ENCODE data around the gene RASA2. TPM values are rescaled to one million over a fixed set of nuclear protein-coding genes. Genes with fewer than 3 reads are reported as not detected.

The RASA2 gene
- total and polyA plus RNA-seq, 2 of the 8 experiments (the other 6 are each of a cell fraction or from before 2014, with no cell fraction given), result 3.5 to 15.9 TPM

DNA sequence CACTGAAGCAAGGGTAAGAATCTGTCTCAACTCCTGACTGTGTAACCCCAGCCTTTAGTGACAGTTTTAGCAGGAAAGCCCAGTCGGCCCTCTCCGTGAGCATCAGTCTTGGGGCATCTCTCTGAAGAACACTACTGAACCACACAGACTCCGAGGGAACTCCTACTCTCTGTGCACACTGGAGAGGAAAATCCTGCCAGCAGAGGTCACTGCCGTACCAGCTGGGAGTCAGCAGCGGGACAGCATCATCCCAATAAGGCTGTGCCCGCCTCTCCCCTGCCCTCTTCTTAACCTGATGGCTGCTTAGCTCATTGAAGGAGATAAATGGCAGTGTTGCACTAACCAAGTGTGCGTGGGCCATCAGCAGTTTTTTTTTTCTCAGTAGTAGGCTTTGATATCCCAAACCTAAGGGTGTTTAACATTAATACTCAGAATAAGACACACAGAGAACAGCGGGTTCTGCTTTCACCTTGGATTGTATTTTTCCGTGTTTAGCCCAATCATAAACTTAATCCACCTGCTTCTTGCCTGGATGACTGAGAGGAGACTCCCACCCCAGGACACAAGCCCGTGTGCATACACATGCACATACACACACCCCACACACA lies 26.6 kb upstream of the RASA2 start:
- Histone ChIP-seq H3K9ac (replicated peaks in 1 of 4; ENCODE audit: extremely low read depth in 1 of 4, low read depth in 3 of 4, low read length in 3 of 4) (no peak overlapping the region), H2BK120ac (replicated peaks; ENCODE audit: low read depth, low read length) (no peak overlapping the region), H3K23ac (ENCODE audit: insufficient read length) (no peak overlapping the region), H2BK5ac (ENCODE audit: low read depth, low read length) (no peak overlapping the region), H3K14ac (ENCODE audit: insufficient read length) (no peak overlapping the region), H3K27me3 (replicated peaks in 1 of 4; ENCODE audit: control insufficient read depth in 3 of 4, extremely low read depth in 1 of 4, insufficient read depth in 3 of 4, low read length in 3 of 4) (no peaks in the 10 kb centered on the region), H4K20me1 (replicated peaks in 1 of 2; ENCODE audit: control insufficient read depth in 1 of 2, insufficient read depth in 2 of 2, low read length in 2 of 2) (no peaks in the 10 kb centered on the region), H3K23me2 (ENCODE audit: low read depth, low read length) (no peaks in the 10 kb centered on the region; the same call in 1 of the 2 replicates), H2BK15ac (ENCODE audit: low read length) (no peak overlapping the region), H3K4me1 (replicated peaks in 1 of 4; ENCODE audit: control insufficient read depth in 3 of 4, insufficient read depth in 4 of 4, low read length in 3 of 4) (peaks cover 0 to 3% (median 0%) of the 10 kb centered on the region in 4 experiments; a peak in 3 of 7 replicates), H2BK12ac (ENCODE audit: low read depth, low read length) (no peak overlapping the region), H3K36me3 (ENCODE audit: control insufficient read depth in 2 of 4, insufficient read depth in 4 of 4, low read length in 3 of 4) (no peaks in the 10 kb centered on the region), H4K5ac (ENCODE audit: insufficient read length, low read depth, low read length) (no peak overlapping the region), H2AFZ (ENCODE audit: low read length) (no peak overlapping the region), H3K27ac (ENCODE audit: low read depth, low read length) (no peak overlapping the region), H3K4me3 (ENCODE audit: extremely low read depth in 1 of 4, insufficient read depth in 2 of 4, low read depth in 3 of 4, low read length in 4 of 4) (no peak overlapping the region), H3K18ac (ENCODE audit: extremely low read depth, low read length) (no peak overlapping the region), H3K56ac (replicated peaks; ENCODE audit: insufficient read length, low read depth, low read length) (no peak overlapping the region), H2AK5ac (ENCODE audit: low read depth, low read length) (no peak overlapping the region), H4K8ac (ENCODE audit: extremely low read depth, insufficient read depth, low read length) (no peak overlapping the region), H4K91ac (replicated peaks; ENCODE audit: insufficient read length, low read length) (no peak overlapping the region), H3K4me2 (ENCODE audit: insufficient read depth in 1 of 2, low read depth in 2 of 2, low read length in 2 of 2) (no peak overlapping the region), H3K4ac (replicated peaks; ENCODE audit: insufficient read length, low read depth, low read length) (no peak overlapping the region), H3K79me1 (ENCODE audit: low read depth, low read length) (no peaks in the 10 kb centered on the region), H3K79me2 (ENCODE audit: control insufficient read depth in 1 of 2, insufficient read depth in 2 of 2, low read length in 2 of 2) (no peaks in the 10 kb centered on the region), H2BK20ac (ENCODE audit: low read length) (no peak overlapping the region), H3K9me3 (ENCODE audit: insufficient read depth in 2 of 2, low read depth in 1 of 2, low read length in 1 of 2) (peaks cover 0 to 2% of the 10 kb centered on the region in 2 experiments; a peak in 1 of 4 replicates)
- FAIRE-seq (peak; percentile 71), DNase-seq (ENCODE audit: low read depth in 1 of 2, low spot score in 2 of 2) (peak; percentile 69 to 92)
- TF ChIP-seq TCF12 (IDR thresholded peaks at IDR 0.05; ENCODE audit: low read depth, low read length) (no peak), TEAD4 (IDR thresholded peaks at IDR 0.05; ENCODE audit: low read depth, low read length) (peak; percentile 89), EP300 (IDR thresholded peaks at IDR 0.05; ENCODE audit: borderline replicate concordance in 1 of 2, low read depth in 2 of 2, low read length in 2 of 2) (no peak), ASH2L (IDR thresholded peaks at IDR 0.05; ENCODE audit: low read length) (no peak), RAD21 (IDR thresholded peaks at IDR 0.05 in 1 of 2, conservative IDR thresholded peaks at IDR 0.05 in 1 of 2; ENCODE audit: low read depth in 2 of 2, low read length in 2 of 2) (peak; percentile 96 to 97)
- TF ChIP-seq, protein P1, sequence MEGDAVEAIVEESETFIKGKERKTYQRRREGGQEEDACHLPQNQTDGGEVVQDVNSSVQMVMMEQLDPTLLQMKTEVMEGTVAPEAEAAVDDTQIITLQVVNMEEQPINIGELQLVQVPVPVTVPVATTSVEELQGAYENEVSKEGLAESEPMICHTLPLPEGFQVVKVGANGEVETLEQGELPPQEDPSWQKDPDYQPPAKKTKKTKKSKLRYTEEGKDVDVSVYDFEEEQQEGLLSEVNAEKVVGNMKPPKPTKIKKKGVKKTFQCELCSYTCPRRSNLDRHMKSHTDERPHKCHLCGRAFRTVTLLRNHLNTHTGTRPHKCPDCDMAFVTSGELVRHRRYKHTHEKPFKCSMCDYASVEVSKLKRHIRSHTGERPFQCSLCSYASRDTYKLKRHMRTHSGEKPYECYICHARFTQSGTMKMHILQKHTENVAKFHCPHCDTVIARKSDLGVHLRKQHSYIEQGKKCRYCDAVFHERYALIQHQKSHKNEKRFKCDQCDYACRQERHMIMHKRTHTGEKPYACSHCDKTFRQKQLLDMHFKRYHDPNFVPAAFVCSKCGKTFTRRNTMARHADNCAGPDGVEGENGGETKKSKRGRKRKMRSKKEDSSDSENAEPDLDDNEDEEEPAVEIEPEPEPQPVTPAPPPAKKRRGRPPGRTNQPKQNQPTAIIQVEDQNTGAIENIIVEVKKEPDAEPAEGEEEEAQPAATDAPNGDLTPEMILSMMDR (IDR thresholded peaks at IDR 0.05; ENCODE audit: control extremely low read depth in 1 of 3, insufficient read depth in 1 of 3, low read depth in 1 of 3, low read length in 3 of 3), result peak; percentile 92 to 94 (median 94)
- ChIA-PET CTCF (ENCODE audit: partially characterized antibody) (interaction anchor here (0.5 to 12.5 kb wide), 34 partner anchors 8 to 1535 kb away, joined by 3 to 349 read pairs (median 4); no protein-coding TSS in a partner anchor), POLR2A (ENCODE audit: partially characterized antibody) (interaction anchor here (0.5 to 1.2 kb wide), 2 partner anchors 20 to 100 kb away, joined by 3 read pairs; no protein-coding TSS in a partner anchor)
- WGBS, 2 experiments (ENCODE audit: extremely low coverage in 1 of 2, insufficient coverage in 1 of 2, insufficient read length in 1 of 2, insufficient replicate concordance in 2 of 2, low coverage in 1 of 2, low lambda C conversion rate in 2 of 2, missing lambda C conversion rate in 1 of 2), result 55% methylated on average over 10 of the region's 10 CpGs; no CpG with 5 or more reads in 1 of the 2 experiments

Data from H1 (cell line).